H1 (cell line): ENCODE data around the gene SLC16A6. TPM values are rescaled to one million over a fixed set of nuclear protein-coding genes. Genes with fewer than 3 reads are reported as not detected.
"Not testable (repeated sequence)": the region's sequence is repeated elsewhere in the genome, so short reads cannot be mapped to it uniquely, and the experiment has no call there.

ENCODE experiments used
- CTCF ChIA-PET: fragments of 300-600 bp; sonication (Branson Sonifier 250); formaldehyde crosslinking; loops from one replicate; lab custom pipeline; 2021; ENCODE audit not compliant: partially characterized antibody; lab: Charles Lee
- POLR2A ChIA-PET: fragments of 300-600 bp; sonication (Branson Sonifier 250); formaldehyde crosslinking; loops from one replicate; lab custom pipeline; 2021; ENCODE audit warnings: inconsistent platforms; ENCODE audit not compliant: partially characterized antibody; lab: Charles Lee
- DNase-seq, 2 experiments: peaks; one replicate each; pipeline versions ENCODE4 v3.0.0 to v3.0.0-alpha.2; 2010 to 2022; ENCODE audit warnings: low spot score in 2 of 2, low read depth in 1 of 2, mixed read lengths in 1 of 2
- FAIRE-seq: peaks from 2 replicates; lab custom pipeline; 2011; peaks lifted over from hg19 to GRCh38; lab: Jason Lieb, UNC
- H2AFZ ChIP-seq: 2 replicates; pipeline ENCODE4 v1.8.1; 2012; ENCODE audit warnings: low read length, inconsistent platforms
- H2AK5ac ChIP-seq: 2 replicates; pipeline ENCODE4 v1.6.1; 2013; ENCODE audit warnings: low read depth, low read length
- H2BK120ac ChIP-seq: replicated peaks from 2 replicates; pipeline ENCODE3; 2013; ENCODE audit warnings: low read depth, low read length, inconsistent platforms
- H2BK12ac ChIP-seq: 2 replicates; pipeline ENCODE4 v1.6.1; 2013; ENCODE audit warnings: low read depth, low read length
- H2BK15ac ChIP-seq: 2 replicates; pipeline ENCODE4 v1.6.1; 2013; ENCODE audit warnings: low read length
- H2BK20ac ChIP-seq: 2 replicates; pipeline ENCODE4 v1.6.1; 2013; ENCODE audit warnings: low read length
- H2BK5ac ChIP-seq: 2 replicates; pipeline ENCODE4 v1.6.1; 2013; ENCODE audit warnings: low read depth, low read length
- H3K14ac ChIP-seq: 2 replicates; pipeline ENCODE4 v1.6.1; 2013; ENCODE audit warnings: inconsistent platforms; ENCODE audit not compliant: insufficient read length
- H3K18ac ChIP-seq: 2 replicates; pipeline ENCODE4 v1.6.1; 2013; ENCODE audit warnings: low read length; ENCODE audit errors: extremely low read depth
- H3K23ac ChIP-seq: 2 replicates; pipeline ENCODE4 v1.6.1; 2013; ENCODE audit warnings: inconsistent platforms; ENCODE audit not compliant: insufficient read length
- H3K23me2 ChIP-seq: 2 replicates; pipeline ENCODE4 v1.6.1; 2013; ENCODE audit warnings: low read depth, low read length
- H3K27ac ChIP-seq: 2 replicates; pipeline ENCODE4 v1.6.1; 2011; ENCODE audit warnings: low read depth, low read length, inconsistent platforms
- H3K27me3 ChIP-seq, 4 experiments: replicated peaks in 1 of 4; 1 replicate in 1 of 4; 2 replicates in 3 of 4; pipeline versions ENCODE4 v1.6.1 to v1.8.1; 2011 to 2013; ENCODE audit warnings: low read length in 3 of 4, mild to moderate bottlenecking in 3 of 4, inconsistent platforms in 2 of 4, mixed read lengths in 2 of 4, moderate library complexity in 1 of 4; ENCODE audit not compliant: control insufficient read depth in 3 of 4, insufficient read depth in 3 of 4; ENCODE audit errors: extremely low read depth in 1 of 4
- H3K36me3 ChIP-seq, 4 experiments: 2 replicates each; pipeline versions ENCODE4 v1.6.1 to v1.8.1; 2011 to 2013; ENCODE audit warnings: mild to moderate bottlenecking in 4 of 4, low read length in 3 of 4, moderate library complexity in 2 of 4, control low read depth in 1 of 4, inconsistent platforms in 1 of 4; ENCODE audit not compliant: insufficient read depth in 4 of 4, control insufficient read depth in 2 of 4
- H3K4ac ChIP-seq: replicated peaks from 2 replicates; pipeline ENCODE3; 2013; ENCODE audit warnings: low read length, low read depth, mixed read lengths, inconsistent platforms; ENCODE audit not compliant: insufficient read length
- H3K4me1 ChIP-seq, 4 experiments: replicated peaks in 1 of 4; 1 replicate in 1 of 4; 2 replicates in 3 of 4; pipeline versions ENCODE4 v1.6.1 to v1.8.1; 2011 to 2013; ENCODE audit warnings: low read length in 3 of 4, inconsistent platforms in 2 of 4, mixed read lengths in 1 of 4; ENCODE audit not compliant: insufficient read depth in 4 of 4, control insufficient read depth in 3 of 4
- H3K4me2 ChIP-seq, 2 experiments: 2 replicates each; pipeline versions ENCODE4 v1.6.1 to v1.8.1; 2011 to 2013; ENCODE audit warnings: low read depth in 2 of 2, low read length in 2 of 2, control low read depth in 1 of 2, inconsistent platforms in 1 of 2, mild to moderate bottlenecking in 1 of 2; ENCODE audit not compliant: insufficient read depth in 1 of 2
- H3K4me3 ChIP-seq, 4 experiments: fragments of 200-600, 300-600 bp in 1 of 4; sonication (generic), shearing (Covaris generic), sonication (Bioruptor Twin) in 1 of 4; 2 replicates each; pipeline versions ENCODE4 v1.5.1 to v1.8.1; 2011 to 2016; ENCODE audit warnings: low read length in 4 of 4, low read depth in 3 of 4, control low read depth in 2 of 4, inconsistent platforms in 2 of 4, mild to moderate bottlenecking in 2 of 4, mixed read lengths in 1 of 4, moderate library complexity in 1 of 4; ENCODE audit not compliant: insufficient read depth in 2 of 4; ENCODE audit errors: extremely low read depth in 1 of 4
- H3K56ac ChIP-seq: replicated peaks from 2 replicates; pipeline ENCODE3; 2013; ENCODE audit warnings: low read depth, mild to moderate bottlenecking, mixed read lengths, low read length, inconsistent platforms; ENCODE audit not compliant: insufficient read length
- H3K79me1 ChIP-seq: 2 replicates; pipeline ENCODE4 v1.6.1; 2013; ENCODE audit warnings: low read depth, low read length, control low read depth
- H3K79me2 ChIP-seq, 2 experiments: 2 replicates each; pipeline versions ENCODE4 v1.6.1 to v1.8.1; 2012 to 2013; ENCODE audit warnings: low read length in 2 of 2, mild to moderate bottlenecking in 2 of 2, inconsistent platforms in 1 of 2; ENCODE audit not compliant: insufficient read depth in 2 of 2, control insufficient read depth in 1 of 2
- H3K9ac ChIP-seq, 4 experiments: replicated peaks in 1 of 4; 1 replicate in 1 of 4; 2 replicates in 3 of 4; pipeline versions ENCODE4 v1.6.1 to v1.8.1; 2011 to 2013; ENCODE audit warnings: low read depth in 3 of 4, low read length in 3 of 4, control low read depth in 2 of 4, mild to moderate bottlenecking in 2 of 4, moderate library complexity in 2 of 4, inconsistent platforms in 1 of 4; ENCODE audit errors: extremely low read depth in 1 of 4
- H3K9me3 ChIP-seq, 2 experiments: 2 replicates each; pipeline versions ENCODE4 v1.6.1 to v1.8.1; 2012 to 2013; ENCODE audit warnings: mild to moderate bottlenecking in 2 of 2, moderate library complexity in 2 of 2, control low read depth in 1 of 2, inconsistent platforms in 1 of 2, low read depth in 1 of 2, low read length in 1 of 2, mixed read lengths in 1 of 2; ENCODE audit not compliant: insufficient read depth in 2 of 2
- H4K20me1 ChIP-seq, 2 experiments: replicated peaks in 1 of 2; 2 replicates each; pipeline versions ENCODE3 to v1.8.1; 2011 to 2013; ENCODE audit warnings: inconsistent platforms in 2 of 2, low read length in 2 of 2, mild to moderate bottlenecking in 1 of 2; ENCODE audit not compliant: insufficient read depth in 2 of 2, control insufficient read depth in 1 of 2
- H4K5ac ChIP-seq: 2 replicates; pipeline ENCODE4 v1.6.1; 2013; ENCODE audit warnings: low read length, low read depth, mixed read lengths, inconsistent platforms; ENCODE audit not compliant: insufficient read length
- H4K8ac ChIP-seq: 2 replicates; pipeline ENCODE4 v1.8.0; 2013; ENCODE audit warnings: mild to moderate bottlenecking, moderate library complexity, low read length, inconsistent platforms; ENCODE audit not compliant: insufficient read depth; ENCODE audit errors: extremely low read depth
- H4K91ac ChIP-seq: replicated peaks from 2 replicates; pipeline ENCODE3; 2013; ENCODE audit warnings: low read length, mixed read lengths, inconsistent platforms; ENCODE audit not compliant: insufficient read length
- WGBS, 2 experiments: shearing (Covaris generic) in 1 of 2; methylation state at CpG; one replicate each; pipeline versions ENCODE4 v1.1.6 to v1.1.7; 2013 to 2015; ENCODE audit warnings: low lambda C conversion rate in 2 of 2, mixed read lengths in 2 of 2, inconsistent platforms in 1 of 2, low coverage in 1 of 2, missing lambda C conversion rate in 1 of 2; ENCODE audit not compliant: insufficient replicate concordance in 2 of 2, insufficient coverage in 1 of 2, insufficient read length in 1 of 2; ENCODE audit errors: extremely low coverage in 1 of 2, missing lambda C conversion rate in 1 of 2; 5-methylcytosine and 5-hydroxymethylcytosine counted together
- polyA plus RNA-seq, 7 experiments: library from polyadenylated mRNA; depleted of rRNA in 3 of 7; stranded (reverse) in 5 of 7; unstranded in 2 of 7; fragments of >200 nt in 5 of 7; fragments of 200-250 nt in 2 of 7; gene quantifications; 1 replicate in 5 of 7; 2 replicates in 1 of 7; 4 replicates in 1 of 7; pipeline versions ENCODE4 v1.2.1 to v1.2.3, GENCODE V29; 2011 to 2013; ENCODE audit warnings: missing spikeins in 2 of 7, mixed read lengths in 2 of 7
- total RNA-seq: library from RNA; stranded (reverse); fragmentation: NEBNext Ultra II Directional; extraction: Animal tissue kit (Norgen Biotek cat#: 25700); gene quantifications from 2 replicates; pipeline ENCODE4 v1.2.1, GENCODE V29; 2021

SLC16A6 gene
- total and polyA plus RNA-seq, 2 of the 8 experiments (the other 6 are each of a cell fraction or from before 2014, with no cell fraction given), result 0.17 to 0.22 TPM

GRCh38 chr17:68235336-68235791 lies 55.6 kb downstream of the SLC16A6 start:
- ChIA-PET CTCF (interaction anchor here (1.5 kb wide), 1 partner anchor 62 kb away, joined by 3 read pairs; no protein-coding TSS in a partner anchor), POLR2A (interaction anchor here (1.2 kb wide), 1 partner anchor 52 kb away, joined by 3 read pairs; no protein-coding TSS in a partner anchor)
- not testable (repeated sequence) for H4K91ac ChIP-seq, H3K14ac ChIP-seq, H3K36me3 ChIP-seq, H3K4me1 ChIP-seq, H2BK12ac ChIP-seq, H3K18ac ChIP-seq, H3K79me1 ChIP-seq, H3K9me3 ChIP-seq, H3K4me3 ChIP-seq, H3K56ac ChIP-seq, H2BK120ac ChIP-seq, H2AK5ac ChIP-seq, H3K4me2 ChIP-seq, H3K4ac ChIP-seq, H3K27ac ChIP-seq, FAIRE-seq, H3K79me2 ChIP-seq, H2BK20ac ChIP-seq, H2BK15ac ChIP-seq, H4K20me1 ChIP-seq, H3K9ac ChIP-seq, H3K27me3 ChIP-seq, H3K23me2 ChIP-seq, H2BK5ac ChIP-seq, H4K8ac ChIP-seq, H2AFZ ChIP-seq, H3K23ac ChIP-seq, H4K5ac ChIP-seq
- peak in 1 of 2 experiments; percentile 43 for DNase-seq
- WGBS, 2 experiments, result 95% methylated on average over 11 of the region's 11 CpGs; no CpG with 5 or more reads in 1 of the 2 experiments
